ENCODE results near the gene MAP7. TPM values are rescaled to one million over a fixed set of nuclear protein-coding genes. Genes with fewer than 3 reads are reported as not detected.

Gene MAP7
- total and polyA plus RNA-seq, 2 of the 13 experiments (the other 11 are each of a cell fraction or from before 2014, with no cell fraction given): 0.04 TPM; not detected in 1

DNA sequence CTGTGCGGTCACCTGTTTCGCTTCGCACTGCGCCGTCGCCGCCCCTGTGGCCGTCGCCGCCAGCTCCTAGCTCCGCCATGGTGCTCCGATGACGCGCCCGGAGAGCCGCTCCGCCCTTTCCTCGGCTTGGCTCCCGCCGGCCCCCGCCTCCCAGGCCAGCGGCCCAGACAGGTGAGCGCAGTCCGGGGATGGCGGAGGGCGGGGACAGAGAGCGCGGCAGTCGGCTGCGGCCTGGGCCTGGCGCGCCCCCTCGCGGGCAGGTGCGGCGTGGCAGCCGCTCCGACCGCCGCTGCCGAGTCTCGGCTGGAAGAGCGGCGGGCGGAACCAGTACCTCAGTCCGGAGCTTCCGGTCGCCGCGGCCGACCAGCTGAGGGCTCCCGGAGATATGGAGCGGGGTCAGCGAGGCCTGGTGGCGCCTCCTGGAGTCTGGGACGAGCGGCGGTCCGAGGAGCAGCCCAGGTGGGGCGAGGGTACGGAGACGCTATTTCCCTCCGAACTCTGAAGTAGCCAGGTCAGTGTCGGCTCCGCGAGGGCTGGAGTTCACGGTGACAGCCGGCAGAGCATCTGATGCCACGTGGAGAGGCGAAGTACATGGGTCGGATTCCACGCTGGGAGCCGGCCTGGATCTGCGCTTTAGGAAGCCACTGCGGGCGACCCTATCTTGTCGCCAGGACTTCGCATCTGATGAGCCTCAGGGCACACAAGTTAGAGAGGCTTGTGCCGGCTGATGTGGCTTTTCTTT is at the start of gene MAP7 (continued):
- TF ChIP-seq ZNF552 (CRISPR knock-in tag; IDR thresholded peaks at IDR 0.05; ENCODE audit: borderline replicate concordance): no peak
- TF ChIP-seq, protein P1, sequence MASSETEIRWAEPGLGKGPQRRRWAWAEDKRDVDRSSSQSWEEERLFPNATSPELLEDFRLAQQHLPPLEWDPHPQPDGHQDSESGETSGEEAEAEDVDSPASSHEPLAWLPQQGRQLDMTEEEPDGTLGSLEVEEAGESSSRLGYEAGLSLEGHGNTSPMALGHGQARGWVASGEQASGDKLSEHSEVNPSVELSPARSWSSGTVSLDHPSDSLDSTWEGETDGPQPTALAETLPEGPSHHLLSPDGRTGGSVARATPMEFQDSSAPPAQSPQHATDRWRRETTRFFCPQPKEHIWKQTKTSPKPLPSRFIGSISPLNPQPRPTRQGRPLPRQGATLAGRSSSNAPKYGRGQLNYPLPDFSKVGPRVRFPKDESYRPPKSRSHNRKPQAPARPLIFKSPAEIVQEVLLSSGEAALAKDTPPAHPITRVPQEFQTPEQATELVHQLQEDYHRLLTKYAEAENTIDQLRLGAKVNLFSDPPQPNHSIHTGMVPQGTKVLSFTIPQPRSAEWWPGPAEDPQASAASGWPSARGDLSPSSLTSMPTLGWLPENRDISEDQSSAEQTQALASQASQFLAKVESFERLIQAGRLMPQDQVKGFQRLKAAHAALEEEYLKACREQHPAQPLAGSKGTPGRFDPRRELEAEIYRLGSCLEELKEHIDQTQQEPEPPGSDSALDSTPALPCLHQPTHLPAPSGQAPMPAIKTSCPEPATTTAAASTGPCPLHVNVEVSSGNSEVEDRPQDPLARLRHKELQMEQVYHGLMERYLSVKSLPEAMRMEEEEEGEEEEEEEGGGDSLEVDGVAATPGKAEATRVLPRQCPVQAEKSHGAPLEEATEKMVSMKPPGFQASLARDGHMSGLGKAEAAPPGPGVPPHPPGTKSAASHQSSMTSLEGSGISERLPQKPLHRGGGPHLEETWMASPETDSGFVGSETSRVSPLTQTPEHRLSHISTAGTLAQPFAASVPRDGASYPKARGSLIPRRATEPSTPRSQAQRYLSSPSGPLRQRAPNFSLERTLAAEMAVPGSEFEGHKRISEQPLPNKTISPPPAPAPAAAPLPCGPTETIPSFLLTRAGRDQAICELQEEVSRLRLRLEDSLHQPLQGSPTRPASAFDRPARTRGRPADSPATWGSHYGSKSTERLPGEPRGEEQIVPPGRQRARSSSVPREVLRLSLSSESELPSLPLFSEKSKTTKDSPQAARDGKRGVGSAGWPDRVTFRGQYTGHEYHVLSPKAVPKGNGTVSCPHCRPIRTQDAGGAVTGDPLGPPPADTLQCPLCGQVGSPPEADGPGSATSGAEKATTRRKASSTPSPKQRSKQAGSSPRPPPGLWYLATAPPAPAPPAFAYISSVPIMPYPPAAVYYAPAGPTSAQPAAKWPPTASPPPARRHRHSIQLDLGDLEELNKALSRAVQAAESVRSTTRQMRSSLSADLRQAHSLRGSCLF (CRISPR knock-in tag; IDR thresholded peaks at IDR 0.05; ENCODE audit: borderline replicate concordance): no peak
- peak; percentile 29 for TF ChIP-seq XRCC5 (optimal IDR thresholded peaks at IDR 0.05; ENCODE audit: low read length)
- TF ChIP-seq BORCS8-MEF2B (CRISPR knock-in tag; IDR thresholded peaks at IDR 0.05): peak; percentile 55; the same call in 1 of the 2 replicates
- no peak for TF ChIP-seq RFX5 (IDR thresholded peaks at IDR 0.05; ENCODE audit: low read depth, low read length)
- TF ChIP-seq, protein P2, sequence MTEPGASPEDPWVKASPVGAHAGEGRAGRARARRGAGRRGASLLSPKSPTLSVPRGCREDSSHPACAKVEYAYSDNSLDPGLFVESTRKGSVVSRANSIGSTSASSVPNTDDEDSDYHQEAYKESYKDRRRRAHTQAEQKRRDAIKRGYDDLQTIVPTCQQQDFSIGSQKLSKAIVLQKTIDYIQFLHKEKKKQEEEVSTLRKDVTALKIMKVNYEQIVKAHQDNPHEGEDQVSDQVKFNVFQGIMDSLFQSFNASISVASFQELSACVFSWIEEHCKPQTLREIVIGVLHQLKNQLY (CRISPR knock-in tag; IDR thresholded peaks at IDR 0.05): no peak
- TF ChIP-seq ZNF230 (CRISPR knock-in tag; IDR thresholded peaks at IDR 0.05): no peak
- TF ChIP-seq, protein P3, sequence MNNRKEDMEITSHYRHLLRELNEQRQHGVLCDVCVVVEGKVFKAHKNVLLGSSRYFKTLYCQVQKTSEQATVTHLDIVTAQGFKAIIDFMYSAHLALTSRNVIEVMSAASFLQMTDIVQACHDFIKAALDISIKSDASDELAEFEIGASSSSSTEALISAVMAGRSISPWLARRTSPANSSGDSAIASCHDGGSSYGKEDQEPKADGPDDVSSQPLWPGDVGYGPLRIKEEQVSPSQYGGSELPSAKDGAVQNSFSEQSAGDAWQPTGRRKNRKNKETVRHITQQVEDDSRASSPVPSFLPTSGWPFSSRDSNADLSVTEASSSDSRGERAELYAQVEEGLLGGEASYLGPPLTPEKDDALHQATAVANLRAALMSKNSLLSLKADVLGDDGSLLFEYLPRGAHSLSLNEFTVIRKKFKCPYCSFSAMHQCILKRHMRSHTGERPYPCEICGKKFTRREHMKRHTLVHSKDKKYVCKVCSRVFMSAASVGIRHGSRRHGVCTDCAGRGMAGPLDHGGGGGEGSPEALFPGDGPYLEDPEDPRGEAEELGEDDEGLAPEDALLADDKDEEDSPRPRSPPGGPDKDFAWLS (CRISPR knock-in tag; IDR thresholded peaks at IDR 0.05; ENCODE audit: borderline replicate concordance): no peak
- peak; percentile 53 for TF ChIP-seq HNRNPLL (IDR thresholded peaks at IDR 0.05; ENCODE audit: low read depth, low read length, poor library complexity, severe bottlenecking)
- no peak for TF ChIP-seq MAFK (conservative IDR thresholded peaks at IDR 0.05 in 1 of 2, IDR thresholded peaks at IDR 0.05 in 1 of 2; ENCODE audit: low read length in 2 of 2)
- no peak; the same call in 1 of the 2 replicates for TF ChIP-seq SNAPC2 (CRISPR knock-in tag; IDR thresholded peaks at IDR 0.05)
- no peak for TF ChIP-seq FOXO4 (CRISPR knock-in tag; conservative IDR thresholded peaks at IDR 0.05)
- no peak for TF ChIP-seq TBX2 (CRISPR knock-in tag; IDR thresholded peaks at IDR 0.05; ENCODE audit: borderline replicate concordance)
- no peak for TF ChIP-seq KDM5A (IDR thresholded peaks at IDR 0.05; ENCODE audit: borderline replicate concordance, low read length)
- TF ChIP-seq STAG1 (CRISPR knock-in tag; IDR thresholded peaks at IDR 0.05): peak; percentile 48; the same call in 1 of the 2 replicates
- TF ChIP-seq SMARCC2 (IDR thresholded peaks at IDR 0.05): no peak
- TF ChIP-seq, protein P4, sequence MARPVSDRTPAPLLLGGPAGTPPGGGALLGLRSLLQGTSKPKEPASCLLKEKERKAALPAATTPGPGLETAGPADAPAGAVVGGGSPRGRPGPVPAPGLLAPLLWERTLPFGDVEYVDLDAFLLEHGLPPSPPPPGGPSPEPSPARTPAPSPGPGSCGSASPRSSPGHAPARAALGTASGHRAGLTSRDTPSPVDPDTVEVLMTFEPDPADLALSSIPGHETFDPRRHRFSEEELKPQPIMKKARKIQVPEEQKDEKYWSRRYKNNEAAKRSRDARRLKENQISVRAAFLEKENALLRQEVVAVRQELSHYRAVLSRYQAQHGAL (CRISPR knock-in tag; IDR thresholded peaks at IDR 0.05; ENCODE audit: not compliant biosample characterization): no peak
- TF ChIP-seq SPEN (CRISPR knock-in tag; IDR thresholded peaks at IDR 0.05; ENCODE audit: low read depth): peak; percentile 70
- TF ChIP-seq ZEB1 (IDR thresholded peaks at IDR 0.05; ENCODE audit: insufficient replicate concordance, low read depth): peak; percentile 100
- 0 out of 2 replicates have a peak, but pooled peaks have one; percentile 21 for TF ChIP-seq MED1 (CRISPR knock-in tag; IDR thresholded peaks at IDR 0.05)

Measured in HepG2 (cell line).